ENCODE data around the gene SSH2. TPM values are rescaled to one million over a fixed set of nuclear protein-coding genes. Genes with fewer than 3 reads are reported as not detected.

Gene SSH2
- polyA plus RNA-seq, 3 donors = 31.9 to 66.6 (median 54.0) TPM

GRCh38 chr17:29825604-29826003, 104.4 kb downstream of the SSH2 start:
- H3K4me3 Mint-ChIP-seq = no peak overlapping the region
- H3K79me2 ChIP-seq (ENCODE audit: insufficient read depth, low read length) = no peaks in the 10 kb centered on the region
- H3K27ac Mint-ChIP-seq = peak overlapping the region in 1 of 7 donors; percentile 6
- no peak overlapping the region for H3K27ac ChIP-seq (ENCODE audit: low read depth in 1 of 2, low read length in 2 of 2)
- H3K9me3 ChIP-seq (replicated peaks in 1 of 2; ENCODE audit: control insufficient read depth in 1 of 2, insufficient read depth in 1 of 2, low read length in 2 of 2) = no peaks in the 10 kb centered on the region
- H3K36me3 ChIP-seq (replicated peaks in 1 of 2; ENCODE audit: control insufficient read depth in 1 of 2, insufficient read depth in 2 of 2, low read length in 2 of 2) = no peaks in the 10 kb centered on the region
- intact Hi-C loops (cut with micrococcal nuclease) = no loop called here
- no peak overlapping the region for H3K4me2 ChIP-seq (replicated peaks; ENCODE audit: extremely low read depth, low read length, poor library complexity, severe bottlenecking)
- no peaks in the 10 kb centered on the region for H3K4me1 ChIP-seq (ENCODE audit: control insufficient read depth in 1 of 2, insufficient read depth in 2 of 2, low read length in 2 of 2)
- H2AFZ ChIP-seq (ENCODE audit: insufficient read depth, low read depth, low read length, poor library complexity, severe bottlenecking) = no peak overlapping the region
- no peaks in the 10 kb centered on the region for H4K20me1 ChIP-seq (ENCODE audit: insufficient read depth, low read length)
- H3K9me3 Mint-ChIP-seq = no peaks in the 10 kb centered on the region
- H3K36me3 Mint-ChIP-seq = peaks cover 2 to 6% of the 10 kb centered on the region in 2 donors
- H3K4me3 ChIP-seq (replicated peaks in 1 of 3; ENCODE audit: low read depth in 2 of 3, low read length in 3 of 3) = no peak overlapping the region
- TF ChIP-seq CTCF (IDR thresholded peaks at IDR 0.05) = no peak
- peaks cover 2% of the 10 kb centered on the region for H3K4me1 Mint-ChIP-seq
- peaks cover 0 to 2% (median 0%) of the 10 kb centered on the region in 3 donors for H3K27me3 Mint-ChIP-seq (ENCODE audit: low read depth in 3 of 3)
- H3K27me3 ChIP-seq (ENCODE audit: control insufficient read depth in 2 of 2, insufficient read depth in 2 of 2, low read length in 2 of 2) = no peaks in the 10 kb centered on the region
- DNase-seq = no peak
- H3K9ac ChIP-seq (ENCODE audit: insufficient read depth, low read length, poor library complexity, severe bottlenecking) = no peak overlapping the region
- no CpG with 5 or more reads among the region's 3 CpGs for WGBS (ENCODE audit: insufficient coverage)

GRCh38 chr17:29821897-29822296, 108.1 kb downstream of the SSH2 start:
- H4K20me1 ChIP-seq (ENCODE audit: insufficient read depth, low read length) = no peaks in the 10 kb centered on the region
- DNase-seq = no peak
- H3K4me3 ChIP-seq (replicated peaks in 1 of 3; ENCODE audit: low read depth in 2 of 3, low read length in 3 of 3) = no peak overlapping the region
- no CpG with 5 or more reads among the region's 1 CpG for WGBS (ENCODE audit: insufficient coverage)
- no peaks in the 10 kb centered on the region for H3K27me3 ChIP-seq (ENCODE audit: control insufficient read depth in 2 of 2, insufficient read depth in 2 of 2, low read length in 2 of 2)
- Mint-ChIP-seq H3K4me3 (no peak overlapping the region), H3K9me3 (no peaks in the 10 kb centered on the region), H3K27ac (no peak overlapping the region), H3K4me1 (peaks cover 2% of the 10 kb centered on the region), H3K36me3 (peaks cover 0 to 11% of the 10 kb centered on the region in 2 donors), H3K27me3 (ENCODE audit: low read depth in 3 of 3) (peaks cover 0 to 2% (median 0%) of the 10 kb centered on the region in 3 donors)
- intact Hi-C loops (cut with micrococcal nuclease) = no loop called here
- TF ChIP-seq CTCF (IDR thresholded peaks at IDR 0.05) = no peak
- no peaks in the 10 kb centered on the region for H3K36me3 ChIP-seq (replicated peaks in 1 of 2; ENCODE audit: control insufficient read depth in 1 of 2, insufficient read depth in 2 of 2, low read length in 2 of 2)
- no peak overlapping the region for H3K9ac ChIP-seq (ENCODE audit: insufficient read depth, low read length, poor library complexity, severe bottlenecking)
- no peak overlapping the region for H2AFZ ChIP-seq (ENCODE audit: insufficient read depth, low read depth, low read length, poor library complexity, severe bottlenecking)
- H3K4me1 ChIP-seq (ENCODE audit: control insufficient read depth in 1 of 2, insufficient read depth in 2 of 2, low read length in 2 of 2) = no peaks in the 10 kb centered on the region
- H3K4me2 ChIP-seq (replicated peaks; ENCODE audit: extremely low read depth, low read length, poor library complexity, severe bottlenecking) = no peak overlapping the region
- H3K79me2 ChIP-seq (ENCODE audit: insufficient read depth, low read length) = no peaks in the 10 kb centered on the region
- H3K27ac ChIP-seq (ENCODE audit: low read depth in 1 of 2, low read length in 2 of 2) = no peak overlapping the region
- no peaks in the 10 kb centered on the region for H3K9me3 ChIP-seq (replicated peaks in 1 of 2; ENCODE audit: control insufficient read depth in 1 of 2, insufficient read depth in 1 of 2, low read length in 2 of 2)
